NCI-H1436 treated with DMSO at 0.1 percent for 48 hours (cell line): ENCODE measurements around the gene CLPX.
"Not testable (repeated sequence)": the region's sequence is repeated elsewhere in the genome, so short reads cannot be mapped to it uniquely, and the experiment has no call there.

ENCODE experiments used
- DNase-seq: peaks from one replicate; lab custom pipeline; 2025; lab: John Stamatoyannopoulos, UW

Gene CLPX

GRCh38 chr15:65171428-65171827, 13.7 kb downstream of the CLPX start:
- DNase-seq = no peak

GRCh38 chr15:65165875-65166274, 19.3 kb downstream of the CLPX start:
- DNase-seq = no peak

- DNase-seq = no peak
These were observed 21.0 kb downstream of the CLPX start for GRCh38 chr15:65164139-65164538.

GRCh38 chr15:65163041-65163440, 22.1 kb downstream of the CLPX start:
- DNase-seq = no peak

- DNase-seq = no peak
These were observed 28.4 kb downstream of the CLPX start for GRCh38 chr15:65156692-65157091.

GRCh38 chr15:65154720-65155119, 30.4 kb downstream of the CLPX start:
- no peak for DNase-seq

- no peak for DNase-seq
These were observed 37.2 kb downstream of the CLPX start for GRCh38 chr15:65147902-65148301.

GRCh38 chr15:65146438-65146837, 38.7 kb downstream of the CLPX start:
- DNase-seq = no peak

- not testable (repeated sequence) for DNase-seq
These were observed 46.5 kb downstream of the CLPX start for GRCh38 chr15:65138631-65139030.

- not testable (repeated sequence) for DNase-seq
These were observed 47.2 kb downstream of the CLPX start for GRCh38 chr15:65137893-65138292.

GRCh38 chr15:65137089-65137488, 48.1 kb downstream of the CLPX start:
- not testable (repeated sequence) for DNase-seq

GRCh38 chr15:65134538-65134937, 50.6 kb downstream of the CLPX start:
- DNase-seq = no peak

- peak; percentile 57 for DNase-seq
These were observed 51.5 kb downstream of the CLPX start, which contains the start of gene PDCD7 for GRCh38 chr15:65133548-65134200. TSS of gene PDCD7 (minus strand) at chr15:65133808. CDS start at chr15:65133781, 27 bp downstream.

- no peak for DNase-seq
These were observed 52.1 kb downstream of the CLPX start for GRCh38 chr15:65132878-65133547.

- DNase-seq = no peak
These were observed 54.2 kb downstream of the CLPX start for GRCh38 chr15:65130941-65131340.

GRCh38 chr15:65115542-65115941, 69.6 kb downstream of the CLPX start:
- peak; percentile 10 for DNase-seq

GRCh38 chr15:65115086-65115485, 70.1 kb downstream of the CLPX start, which contains the start of gene UBAP1L:
TSS of gene UBAP1L (minus strand) at chr15:65115200. CDS start at chr15:65106215, 8,985 bp downstream.
- DNase-seq = no peak

- DNase-seq = no peak
These were observed 74.4 kb downstream of the CLPX start for GRCh38 chr15:65110676-65111292.

GRCh38 chr15:65106011-65106590, 79.0 kb downstream of the CLPX start:
- DNase-seq = no peak

GRCh38 chr15:65105038-65105437, 80.1 kb downstream of the CLPX start:
- DNase-seq = no peak

GRCh38 chr15:65102912-65103311, 82.2 kb downstream of the CLPX start:
- no peak for DNase-seq

- no peak for DNase-seq
These were observed 83.0 kb downstream of the CLPX start for GRCh38 chr15:65101891-65102708.
